ENCODE measurements around the gene CASP5. TPM values are rescaled to one million over a fixed set of nuclear protein-coding genes. Genes with fewer than 3 reads are reported as not detected.

CASP5 gene
- total and polyA plus RNA-seq, 2 of the 4 experiments (the other 2 are of a cell fraction), result not detected

DNA sequence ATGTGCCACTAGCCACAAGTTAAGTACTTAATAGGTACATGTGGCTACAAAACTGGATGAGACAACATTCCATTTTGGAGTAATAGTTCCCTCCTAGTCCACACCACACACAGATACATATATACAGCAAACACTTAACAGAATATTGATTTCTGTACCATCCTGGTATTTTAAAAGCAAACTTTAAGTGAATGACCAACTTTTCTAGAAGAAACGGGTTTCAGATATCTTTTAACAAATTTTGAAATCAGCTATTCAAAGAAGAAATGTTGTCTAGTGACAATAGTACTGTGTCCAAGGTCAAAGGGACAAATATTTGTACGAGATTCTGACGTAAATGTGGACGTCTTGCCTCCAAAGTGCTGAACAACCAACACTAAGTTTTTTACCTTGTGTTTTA lies 34.5 kb upstream of the CASP5 start:
- no peak overlapping the region for H4K5ac ChIP-seq (ENCODE audit: low read depth, low read length)
- TF ChIP-seq FOS (IDR thresholded peaks at IDR 0.05; ENCODE audit: low read depth, low read length), result no peak
- no peak for TF ChIP-seq MXI1 (IDR thresholded peaks at IDR 0.05; ENCODE audit: borderline replicate concordance, low read depth, low read length)
- TF ChIP-seq POLR2A (IDR thresholded peaks at IDR 0.05; ENCODE audit: low read depth, low read length), result no peak
- no peak for TF ChIP-seq RAD21 (IDR thresholded peaks at IDR 0.05; ENCODE audit: low read length)
- no peak for TF ChIP-seq RCOR1 (IDR thresholded peaks at IDR 0.05; ENCODE audit: insufficient replicate concordance, low read length)
- TF ChIP-seq BHLHE40 (IDR thresholded peaks at IDR 0.05; ENCODE audit: low read depth, low read length), result no peak
- no peak for TF ChIP-seq CHD1 (IDR thresholded peaks at IDR 0.05; ENCODE audit: low read depth, low read length)
- no peak for TF ChIP-seq SMC3 (IDR thresholded peaks at IDR 0.05; ENCODE audit: low read depth, low read length)
- TF ChIP-seq RFX5 (IDR thresholded peaks at IDR 0.05; ENCODE audit: low read depth, low read length), result no peak
- TF ChIP-seq MAFK (IDR thresholded peaks at IDR 0.05; ENCODE audit: low read depth, low read length), result no peak
- TF ChIP-seq, protein P1, sequence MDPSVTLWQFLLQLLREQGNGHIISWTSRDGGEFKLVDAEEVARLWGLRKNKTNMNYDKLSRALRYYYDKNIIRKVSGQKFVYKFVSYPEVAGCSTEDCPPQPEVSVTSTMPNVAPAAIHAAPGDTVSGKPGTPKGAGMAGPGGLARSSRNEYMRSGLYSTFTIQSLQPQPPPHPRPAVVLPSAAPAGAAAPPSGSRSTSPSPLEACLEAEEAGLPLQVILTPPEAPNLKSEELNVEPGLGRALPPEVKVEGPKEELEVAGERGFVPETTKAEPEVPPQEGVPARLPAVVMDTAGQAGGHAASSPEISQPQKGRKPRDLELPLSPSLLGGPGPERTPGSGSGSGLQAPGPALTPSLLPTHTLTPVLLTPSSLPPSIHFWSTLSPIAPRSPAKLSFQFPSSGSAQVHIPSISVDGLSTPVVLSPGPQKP (IDR thresholded peaks at IDR 0.05; ENCODE audit: borderline replicate concordance, low read depth, low read length), result no peak
- TF ChIP-seq NFE2L2 (IDR thresholded peaks at IDR 0.05; ENCODE audit: low read depth, low read length), result no peak
- TF ChIP-seq CEBPB (IDR thresholded peaks at IDR 0.05; ENCODE audit: low read depth, low read length), result no peak
- TF ChIP-seq, protein P2, sequence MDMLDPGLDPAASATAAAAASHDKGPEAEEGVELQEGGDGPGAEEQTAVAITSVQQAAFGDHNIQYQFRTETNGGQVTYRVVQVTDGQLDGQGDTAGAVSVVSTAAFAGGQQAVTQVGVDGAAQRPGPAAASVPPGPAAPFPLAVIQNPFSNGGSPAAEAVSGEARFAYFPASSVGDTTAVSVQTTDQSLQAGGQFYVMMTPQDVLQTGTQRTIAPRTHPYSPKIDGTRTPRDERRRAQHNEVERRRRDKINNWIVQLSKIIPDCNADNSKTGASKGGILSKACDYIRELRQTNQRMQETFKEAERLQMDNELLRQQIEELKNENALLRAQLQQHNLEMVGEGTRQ (IDR thresholded peaks at IDR 0.05; ENCODE audit: low read depth, low read length), result no peak
- no peaks in the 10 kb centered on the region for H3K36me3 ChIP-seq (ENCODE audit: control insufficient read depth, insufficient read depth, low read length)
- POLR2A ChIA-PET (ENCODE audit: unreplicated experiment), result no interaction called here
- H3K4ac ChIP-seq (ENCODE audit: low read depth, low read length), result no peak overlapping the region
- CTCF ChIA-PET, result no interaction called here
- H4K20me1 ChIP-seq (ENCODE audit: insufficient read depth, low read length), result no peaks in the 10 kb centered on the region
- dilution Hi-C loops (cut with HindIII; ENCODE audit: low sequenced_read_pairs, unreplicated experiment) (no loop called here), in situ Hi-C loops (cut with MboI; ENCODE audit: low sequenced_read_pairs) (no loop called here), intact Hi-C loops (cut with micrococcal nuclease) (no loop called here)
- no peaks in the 10 kb centered on the region for H3K9me1 ChIP-seq (ENCODE audit: insufficient read depth, low read length)
- H3K27ac ChIP-seq (ENCODE audit: insufficient read depth, low read length), result no peak overlapping the region
- no peak overlapping the region for H3K4me2 ChIP-seq (ENCODE audit: low read depth, low read length)
- H3K14ac ChIP-seq (replicated peaks; ENCODE audit: low read depth, low read length), result no peak overlapping the region
- no peak overlapping the region for H2BK20ac ChIP-seq (ENCODE audit: low read depth, low read length)
- no peak overlapping the region for H2BK120ac ChIP-seq (ENCODE audit: low read depth, low read length)
- H3K27me3 ChIP-seq (ENCODE audit: control insufficient read depth, insufficient read depth, low read length), result no peaks in the 10 kb centered on the region
- no peak overlapping the region for H3K23ac ChIP-seq (ENCODE audit: low read depth, low read length)
- no peak overlapping the region for H4K91ac ChIP-seq (ENCODE audit: insufficient read depth, low read depth, low read length)
- H2BK15ac ChIP-seq (ENCODE audit: low read depth, low read length), result no peak overlapping the region
- no peak overlapping the region for H2AK9ac ChIP-seq (replicated peaks; ENCODE audit: low read depth, low read length, poor library complexity)
- no peak overlapping the region for H2AFZ ChIP-seq (replicated peaks; ENCODE audit: low read length, poor library complexity)
- ATAC-seq (ENCODE audit: low read depth) (no peak), DNase-seq (no peak)
- WGBS, 2 experiments (ENCODE audit: extremely low coverage in 2 of 2, insufficient read length in 1 of 2), result no CpG with 5 or more reads among the region's 4 CpGs
- H3K18ac ChIP-seq (ENCODE audit: low read depth, low read length), result no peak overlapping the region
- H3K79me1 ChIP-seq (ENCODE audit: low read depth in 1 of 2, low read length in 2 of 2), result no peaks in the 10 kb centered on the region
- no peak overlapping the region for H4K8ac ChIP-seq (ENCODE audit: low read depth in 2 of 2, low read length in 2 of 2)
- H2AK5ac ChIP-seq (ENCODE audit: low read depth, low read length), result no peak overlapping the region
- H3K9ac ChIP-seq (ENCODE audit: low read depth, low read length), result no peak overlapping the region
- no peaks in the 10 kb centered on the region for H3K9me3 ChIP-seq (ENCODE audit: control insufficient read depth, insufficient read depth, low read length)
- no peak overlapping the region for H2BK5ac ChIP-seq (ENCODE audit: low read depth, low read length, poor library complexity, severe bottlenecking)
- no peaks in the 10 kb centered on the region for H3K4me1 ChIP-seq (ENCODE audit: control insufficient read depth, insufficient read depth, low read length)
- no TSS peak for BruUV-seq (replicated peaks)
- no peak overlapping the region for H3K4me3 ChIP-seq (ENCODE audit: insufficient read depth, low read depth, low read length)
- no peak overlapping the region for H3K56ac ChIP-seq (ENCODE audit: extremely low read depth, insufficient read depth, low read length)

Data from IMR-90 (cell line).